Adrenal gland (tissue), 5 donors: ENCODE measurements around the gene ZNF236.
"Not testable (repeated sequence)": the region's sequence is repeated elsewhere in the genome, so short reads cannot be mapped to it uniquely, and the experiment has no call there.

Experiments
- CTCF ChIP-seq, 6 experiments: fragments of 450-650 bp in 4 of 6; fragments of 200-600 bp in 2 of 6; sonication (generic) in 1 of 6; IDR thresholded peaks; 1 replicate in 5 of 6; 2 replicates in 1 of 6; pipeline versions ENCODE4 v1.5.1 to v1.8.0; 2016 to 2021; ENCODE audit warnings: antibody characterized with exemption in 6 of 6, mild to moderate bottlenecking in 2 of 6, moderate library complexity in 1 of 6
- POLR2A ChIP-seq, 2 donors: fragments of 450-650 bp; IDR thresholded peaks; one replicate each; pipeline ENCODE4 v1.6.1; 2017; ENCODE audit warnings: antibody characterized with exemption in 2 of 2, mild to moderate bottlenecking in 2 of 2, moderate library complexity in 1 of 2
- donor health status: DM: no; HTN: no; CAD: no.

GRCh38 chr18:76990343-76991020 is 168.1 kb downstream of the ZNF236 start:
- TF ChIP-seq POLR2A, CTCF (IDR thresholded peaks at IDR 0.05): not testable (repeated sequence)
